Esophagus squamous epithelium (tissue), 4 donors: ENCODE data around the gene ANKAR.
"Not testable (repeated sequence)": the region's sequence is repeated elsewhere in the genome, so short reads cannot be mapped to it uniquely, and the experiment has no call there.

Experiments
- POLR2A ChIP-seq, 4 donors: fragments of 450-650 bp; IDR thresholded peaks; one replicate each; pipeline ENCODE4 v1.6.1; 2017; ENCODE audit warnings: antibody characterized with exemption in 4 of 4, mild to moderate bottlenecking in 4 of 4, moderate library complexity in 3 of 4
- TF ChIP-seq, protein P1 (sequence below), 6 experiments: fragments of 450-650 bp in 4 of 6; fragments of 200-600 bp in 2 of 6; sonication (generic) in 2 of 6; IDR thresholded peaks; one replicate each; pipeline ENCODE4 v1.5.1; 2016 to 2019; ENCODE audit warnings: antibody characterized with exemption in 6 of 6, mild to moderate bottlenecking in 4 of 6, moderate library complexity in 4 of 6

DNA sequence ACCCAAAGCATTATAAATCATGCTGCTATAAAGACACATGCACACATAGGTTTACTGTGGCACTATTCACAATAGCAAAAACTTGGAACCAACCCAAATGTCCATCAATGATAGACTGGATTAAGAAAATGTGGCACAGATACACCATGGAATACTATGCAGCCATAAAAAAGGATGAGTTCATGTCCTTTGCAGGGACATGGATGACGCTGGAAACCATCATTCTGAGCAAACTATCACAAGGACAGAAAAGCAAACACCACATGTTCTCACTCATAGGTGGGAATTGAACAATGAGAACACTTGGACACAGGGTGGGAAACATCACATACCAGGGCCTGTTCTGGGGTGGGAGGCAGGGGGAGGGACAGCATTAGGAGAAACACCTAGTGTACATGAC, 43.1 kb downstream of the ANKAR start:
- TF ChIP-seq, protein P1, sequence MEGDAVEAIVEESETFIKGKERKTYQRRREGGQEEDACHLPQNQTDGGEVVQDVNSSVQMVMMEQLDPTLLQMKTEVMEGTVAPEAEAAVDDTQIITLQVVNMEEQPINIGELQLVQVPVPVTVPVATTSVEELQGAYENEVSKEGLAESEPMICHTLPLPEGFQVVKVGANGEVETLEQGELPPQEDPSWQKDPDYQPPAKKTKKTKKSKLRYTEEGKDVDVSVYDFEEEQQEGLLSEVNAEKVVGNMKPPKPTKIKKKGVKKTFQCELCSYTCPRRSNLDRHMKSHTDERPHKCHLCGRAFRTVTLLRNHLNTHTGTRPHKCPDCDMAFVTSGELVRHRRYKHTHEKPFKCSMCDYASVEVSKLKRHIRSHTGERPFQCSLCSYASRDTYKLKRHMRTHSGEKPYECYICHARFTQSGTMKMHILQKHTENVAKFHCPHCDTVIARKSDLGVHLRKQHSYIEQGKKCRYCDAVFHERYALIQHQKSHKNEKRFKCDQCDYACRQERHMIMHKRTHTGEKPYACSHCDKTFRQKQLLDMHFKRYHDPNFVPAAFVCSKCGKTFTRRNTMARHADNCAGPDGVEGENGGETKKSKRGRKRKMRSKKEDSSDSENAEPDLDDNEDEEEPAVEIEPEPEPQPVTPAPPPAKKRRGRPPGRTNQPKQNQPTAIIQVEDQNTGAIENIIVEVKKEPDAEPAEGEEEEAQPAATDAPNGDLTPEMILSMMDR (IDR thresholded peaks at IDR 0.05), result not testable (repeated sequence)
- TF ChIP-seq POLR2A (IDR thresholded peaks at IDR 0.05), result not testable (repeated sequence)
